Hematopoietic multipotent progenitor cell treated with erythropoietin and hydrocortisone succinate and interleukin-3 and kit ligand, for 15 days (in vitro differentiated cells): ENCODE results near the gene SMOC1.
"Not testable (repeated sequence)": the region's sequence is repeated elsewhere in the genome, so short reads cannot be mapped to it uniquely, and the experiment has no call there.

Source experiments
- DNase-seq: peaks from one replicate; pipeline ENCODE4 v3.0.0-alpha.2; 2015; ENCODE audit warnings: low spot score

Gene SMOC1

GRCh38 chr14:69901113-69901951 is 22.1 kb downstream of the SMOC1 start:
- no peak for DNase-seq

DNA sequence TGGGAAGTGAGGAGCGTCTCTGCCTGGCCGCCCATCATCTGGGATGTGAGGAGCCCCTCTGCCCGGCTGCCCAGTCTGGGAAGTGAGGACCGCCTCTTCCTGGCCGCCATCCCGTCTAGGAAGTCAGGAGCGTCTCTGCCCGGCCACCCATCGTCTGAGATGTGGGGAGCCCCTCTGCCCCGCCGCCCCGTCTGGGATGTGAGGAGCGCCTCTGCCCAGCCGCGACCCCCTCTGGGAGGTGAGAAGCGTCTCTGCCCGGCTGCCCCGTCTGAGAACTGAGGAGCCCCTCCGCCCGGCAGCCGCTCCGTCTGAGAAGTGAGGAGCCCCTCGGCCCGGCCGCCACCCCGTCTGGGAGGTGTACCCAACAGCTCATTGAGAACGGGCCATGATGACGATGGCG is 23.8 kb downstream of the SMOC1 start:
- not testable (repeated sequence) for DNase-seq

DNA sequence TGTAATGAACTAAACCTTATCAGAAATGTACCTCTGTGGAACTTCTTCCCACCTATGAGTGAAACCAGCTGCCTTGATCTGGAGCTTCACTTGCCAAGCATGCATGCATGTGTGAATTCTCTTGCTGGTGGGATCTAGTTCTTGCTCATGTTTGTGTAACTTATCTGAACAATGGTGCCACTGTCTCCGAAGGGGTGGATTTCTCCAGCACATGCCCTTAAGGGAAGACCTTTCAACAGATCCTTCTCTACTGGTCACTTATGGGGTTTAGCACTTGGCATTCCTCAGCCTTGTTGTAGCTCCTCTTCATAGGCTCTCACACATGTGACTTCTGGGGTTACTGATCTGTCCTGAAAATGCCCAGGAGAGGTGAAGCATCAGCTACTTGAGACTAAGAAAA is 25.0 kb downstream of the SMOC1 start:
- no peak for DNase-seq

- no peak for DNase-seq
These were observed 27.0 kb downstream of the SMOC1 start for GRCh38 chr14:69906201-69906600.

GRCh38 chr14:69909826-69910550 is 30.8 kb downstream of the SMOC1 start:
- DNase-seq: no peak

DNA sequence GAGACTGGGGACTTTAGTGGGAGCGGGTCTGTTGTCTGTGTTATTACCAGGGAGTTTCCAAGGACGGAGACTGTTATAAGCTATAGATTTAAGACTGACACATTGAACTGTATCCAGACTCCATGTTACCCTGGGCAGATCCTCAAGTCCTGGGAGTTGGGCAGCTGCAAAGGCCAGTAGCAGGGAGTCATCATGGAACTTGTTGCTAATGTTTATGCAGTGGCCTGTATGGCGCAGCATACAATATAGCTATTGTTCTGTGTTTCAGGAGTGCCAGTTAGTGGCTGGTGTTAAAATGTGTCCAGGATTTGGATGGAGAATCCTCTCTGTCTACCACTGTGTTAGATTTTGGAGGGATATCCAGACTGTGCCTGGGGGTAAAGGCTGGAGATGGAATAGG is 31.7 kb downstream of the SMOC1 start:
- DNase-seq: no peak

- DNase-seq: no peak
These were observed 34.5 kb downstream of the SMOC1 start for GRCh38 chr14:69913686-69914085.

- no peak for DNase-seq
These were observed 37.2 kb downstream of the SMOC1 start for GRCh38 chr14:69916396-69916795.

DNA sequence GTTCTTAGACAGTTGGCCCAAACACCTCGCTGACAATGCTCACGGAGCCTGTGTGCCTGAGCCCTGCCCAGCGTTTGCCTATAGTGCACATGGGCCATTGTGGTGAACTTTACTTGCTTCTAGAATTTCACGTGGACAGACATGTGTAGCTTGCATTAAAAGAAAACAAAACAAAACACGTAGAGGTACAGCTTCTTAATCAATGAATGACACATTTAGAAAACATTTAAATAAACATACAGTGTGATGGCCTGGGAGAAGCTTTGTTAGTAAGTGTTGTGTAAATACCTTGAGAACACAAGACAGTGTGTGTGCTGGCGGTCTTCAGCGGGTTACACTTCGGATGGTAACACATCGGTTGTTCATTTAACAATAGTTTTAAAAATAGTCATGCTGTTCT is 38.1 kb downstream of the SMOC1 start:
- no peak for DNase-seq

- no peak for DNase-seq
These were observed 40.6 kb downstream of the SMOC1 start for GRCh38 chr14:69919815-69920214.

DNA sequence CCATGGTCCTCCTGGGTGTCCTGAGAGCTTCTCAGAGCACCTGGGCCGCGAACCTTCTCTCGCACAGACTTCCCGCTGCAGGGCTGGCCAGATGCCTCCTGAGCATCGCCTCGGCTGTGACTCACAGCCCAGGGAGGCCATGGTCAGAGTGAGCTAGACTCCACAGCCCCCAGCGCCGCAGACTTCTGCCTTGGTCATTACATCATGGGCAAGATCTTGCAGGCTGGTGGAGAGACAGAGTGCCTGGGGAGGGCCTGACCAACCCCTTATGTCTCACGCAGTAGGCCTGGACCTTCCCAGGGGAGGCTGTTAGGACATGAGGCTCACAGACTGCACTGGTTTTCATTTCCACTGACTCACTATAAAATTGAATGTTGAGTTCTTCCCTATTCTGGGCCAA is 41.8 kb downstream of the SMOC1 start:
- DNase-seq: no peak

GRCh38 chr14:69922198-69922597 is 43.0 kb downstream of the SMOC1 start:
- DNase-seq: no peak

DNA sequence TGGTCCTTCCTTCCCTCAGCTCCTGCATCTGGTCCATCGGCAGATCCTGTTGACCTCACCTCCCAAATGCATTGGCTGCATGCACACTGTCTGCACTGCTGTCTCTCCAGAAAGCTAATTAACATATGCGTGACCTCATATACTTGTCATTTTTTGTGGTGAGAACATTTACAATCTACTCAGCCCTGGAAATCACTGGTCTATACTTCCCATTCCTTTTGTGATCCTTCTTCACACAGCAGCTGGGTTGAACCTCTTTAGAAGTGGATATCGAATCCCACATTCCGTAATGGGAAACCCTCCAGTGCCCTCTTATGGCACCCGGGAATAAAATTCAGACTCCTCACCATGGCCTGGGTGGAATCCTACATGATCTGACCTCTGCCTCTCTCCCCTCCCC is 45.0 kb downstream of the SMOC1 start:
- DNase-seq: no peak

- no peak for DNase-seq
These were observed 48.9 kb downstream of the SMOC1 start for GRCh38 chr14:69928111-69928523.

DNA sequence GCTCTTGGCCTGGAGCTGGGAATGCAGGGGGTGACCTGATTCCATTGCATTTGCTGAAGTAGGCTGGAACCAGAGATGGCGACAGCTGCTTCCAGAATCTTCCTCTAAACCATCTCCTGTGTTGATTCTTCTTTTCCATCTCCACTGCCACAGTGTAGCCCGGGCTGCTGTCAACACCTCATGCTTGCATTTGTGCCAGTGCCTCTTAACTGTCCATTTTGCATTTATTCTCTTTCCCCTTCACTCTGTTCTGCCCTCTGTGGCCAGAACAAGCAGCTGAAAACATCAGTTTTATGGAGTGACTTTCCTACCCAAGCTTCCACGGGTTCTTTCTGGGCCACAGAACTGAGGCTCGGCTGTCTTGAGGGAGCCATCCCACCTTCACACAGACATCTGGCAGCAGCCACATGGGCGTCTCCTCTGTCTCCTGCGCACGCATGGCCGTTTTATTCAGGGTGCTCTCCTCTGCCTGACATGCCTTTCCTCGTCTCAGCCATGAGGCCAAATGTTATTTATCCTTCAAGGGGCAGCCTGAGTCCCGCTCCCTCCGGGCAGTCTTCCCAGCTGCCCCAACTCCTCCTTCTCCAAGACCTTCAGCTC is 51.7 kb downstream of the SMOC1 start:
- no peak for DNase-seq

DNA sequence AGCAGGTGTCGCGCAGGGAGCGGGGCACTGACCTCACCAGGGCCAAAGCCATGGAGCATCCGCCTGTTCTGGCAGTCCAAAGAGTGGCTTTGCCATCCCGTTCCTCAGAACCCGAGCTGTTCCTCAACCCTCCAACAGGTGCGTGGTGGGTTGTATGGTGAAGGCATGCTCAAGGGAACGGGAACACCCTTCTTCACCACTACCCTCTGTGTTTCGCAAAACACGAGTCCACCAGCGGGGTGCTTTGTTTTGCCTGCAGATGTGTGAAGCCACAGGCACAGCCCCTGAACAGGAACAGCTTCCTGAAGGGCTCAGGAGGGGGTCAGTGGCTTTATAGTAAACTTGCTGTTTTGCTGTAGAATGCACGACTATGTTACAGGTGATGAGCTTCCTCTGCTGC is 52.7 kb downstream of the SMOC1 start:
- DNase-seq: no peak

DNA sequence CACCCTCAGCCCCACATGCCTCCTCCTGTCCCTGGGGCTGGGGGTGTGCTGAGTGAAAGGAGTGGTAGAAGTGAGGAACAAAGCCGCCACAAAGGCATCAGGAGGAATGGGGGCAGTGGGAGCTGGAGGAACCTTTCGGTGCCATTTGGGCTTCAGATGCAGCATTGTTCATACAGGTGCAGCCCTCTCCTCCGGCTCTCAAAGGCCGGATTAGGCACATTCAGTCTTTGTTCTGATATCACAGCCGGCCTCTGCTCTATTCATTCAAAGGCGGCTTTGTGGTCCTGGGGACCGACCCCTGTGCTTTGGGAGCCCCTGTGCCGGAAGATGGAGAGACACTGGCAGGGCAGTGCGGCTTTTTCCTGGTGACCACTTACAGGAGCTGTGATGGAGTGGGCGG is 53.2 kb downstream of the SMOC1 start:
- no peak for DNase-seq

DNA sequence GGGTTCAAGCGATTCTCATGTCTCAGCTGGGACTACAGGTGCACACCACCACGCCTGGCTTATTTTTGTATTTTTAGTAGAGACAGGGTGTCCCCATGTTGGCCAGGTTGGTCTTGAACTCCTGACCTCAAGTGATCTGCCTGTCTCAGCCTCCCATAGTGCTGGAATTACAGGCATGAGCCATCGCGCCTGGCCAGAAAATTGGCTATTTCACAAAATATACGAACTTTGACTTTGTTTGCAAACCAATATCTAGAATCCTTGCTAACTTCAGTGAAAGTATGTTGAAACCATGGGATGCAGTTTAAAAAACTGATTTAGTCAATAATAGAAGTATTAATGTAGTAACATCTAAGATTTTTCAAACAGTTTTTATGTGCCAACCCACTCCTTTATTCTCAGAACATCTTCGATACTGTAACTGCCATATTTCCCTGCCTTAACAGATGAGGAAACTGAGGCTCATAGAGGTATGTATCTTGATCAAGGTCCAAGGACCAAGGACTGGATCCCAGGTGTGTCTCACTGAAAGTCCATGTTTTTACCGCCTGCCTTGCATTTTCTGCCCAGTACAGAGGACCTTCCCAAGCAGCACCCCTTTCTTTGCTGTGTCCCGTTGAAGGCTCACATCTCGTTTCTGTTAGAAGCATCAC is 54.5 kb downstream of the SMOC1 start:
- no peak for DNase-seq

DNA sequence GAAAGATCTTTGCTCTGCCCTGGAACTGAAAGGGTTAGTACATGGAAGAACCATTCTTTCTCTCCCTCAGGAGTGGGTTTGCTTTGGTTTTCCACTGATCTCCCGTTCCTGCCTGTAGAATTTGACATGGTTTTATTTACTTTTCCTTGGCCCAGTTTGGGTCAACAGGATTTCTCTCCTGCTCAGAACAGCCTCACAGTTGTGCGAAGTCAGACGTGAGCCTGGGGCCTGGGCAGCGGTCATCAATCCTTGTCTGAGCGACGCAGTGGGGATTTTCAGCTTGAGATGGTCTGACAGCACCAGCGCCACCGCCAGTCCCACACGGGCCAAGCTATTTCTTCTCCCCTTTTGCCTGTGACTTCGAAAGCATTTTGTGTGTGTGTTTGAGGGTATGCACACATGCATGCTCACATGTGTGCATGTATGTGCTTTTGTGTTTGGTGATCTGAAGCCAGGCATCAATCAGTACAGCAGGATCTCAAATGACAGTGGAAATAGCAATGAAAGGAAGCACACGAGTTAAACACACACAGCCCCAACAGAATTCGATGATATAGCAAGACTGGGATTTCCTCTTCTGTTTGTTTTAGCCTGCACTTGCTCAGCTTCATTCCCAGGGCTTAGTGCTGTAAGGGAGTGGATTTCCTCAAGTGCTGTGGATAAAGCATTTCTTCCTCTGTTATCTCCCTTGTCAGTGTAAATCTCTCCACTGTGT is 58.3 kb downstream of the SMOC1 start:
- DNase-seq: no peak

DNA sequence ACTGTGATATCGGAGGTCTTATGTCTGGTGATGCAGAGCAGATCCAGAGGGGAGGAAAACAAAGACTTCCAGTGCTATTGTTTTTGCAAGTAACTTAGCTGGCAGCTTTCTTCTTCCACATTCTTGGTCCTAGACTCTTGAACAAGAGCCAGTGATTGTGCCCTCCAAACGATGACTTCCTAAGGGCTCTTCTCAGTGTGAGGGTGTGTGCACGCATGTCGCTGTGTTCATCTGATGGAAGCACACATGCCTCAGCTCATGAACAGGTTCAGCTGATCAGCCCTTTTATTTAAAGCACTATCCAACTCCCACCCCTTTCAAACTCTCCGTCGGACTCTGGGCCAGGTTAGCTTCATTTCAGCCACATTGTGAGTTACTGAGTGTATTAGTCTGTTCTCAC is 59.5 kb downstream of the SMOC1 start:
- DNase-seq: no peak

DNA sequence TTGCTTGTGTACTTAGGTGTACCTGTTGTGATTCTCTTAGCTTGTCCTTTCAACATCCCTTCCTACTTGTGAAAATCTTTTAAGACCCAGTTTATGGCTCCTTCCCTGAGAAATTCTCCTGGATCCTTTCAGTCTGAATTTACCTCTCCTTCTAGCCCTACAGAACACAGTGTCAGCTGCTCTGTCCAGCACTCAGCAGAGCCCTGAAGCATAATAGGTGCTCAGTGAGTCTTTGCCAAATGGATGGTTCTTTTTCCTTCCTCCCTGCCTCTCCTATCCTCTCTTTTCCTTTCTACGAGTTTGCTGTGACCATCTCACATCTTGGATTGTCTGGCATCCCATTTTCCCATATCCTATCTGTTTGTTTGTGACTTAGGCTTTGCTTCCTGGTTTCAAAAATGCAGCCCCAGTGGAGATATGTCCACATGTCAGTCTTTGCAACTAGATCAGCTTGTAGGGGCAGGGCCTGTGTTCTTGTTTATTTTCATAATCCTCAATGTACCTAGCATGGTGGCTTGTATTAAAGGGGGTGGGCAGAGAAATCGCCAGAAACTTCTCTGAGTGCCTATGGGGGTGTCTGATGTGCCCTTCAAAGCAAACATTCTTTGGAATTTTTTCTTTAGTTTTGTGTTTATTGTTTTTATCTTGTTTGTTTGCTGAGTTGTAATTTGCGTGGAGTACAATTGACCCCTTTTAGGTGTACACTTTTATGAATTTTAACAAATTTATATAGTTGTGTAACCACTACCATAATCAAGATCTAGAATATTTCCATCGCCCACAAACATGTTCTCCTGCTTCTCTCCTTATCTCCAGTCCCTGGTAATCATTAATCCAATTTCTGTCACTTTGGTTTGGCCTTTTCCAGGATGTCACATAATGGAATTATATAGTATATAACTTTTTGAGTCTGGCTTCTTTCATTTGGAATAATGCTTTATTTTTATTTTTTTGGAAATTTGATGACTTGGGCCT is 62.8 kb downstream of the SMOC1 start:
- DNase-seq: no peak
